ENCODE measurements around the gene GPATCH1. TPM values are rescaled to one million over a fixed set of nuclear protein-coding genes. Genes with fewer than 3 reads are reported as not detected.
A peak's percentile ranks its signal among the peaks of the same experiment; 100 is the strongest.

Gene GPATCH1
- total and polyA plus RNA-seq, 2 of the 13 experiments (the other 11 are each of a cell fraction or from before 2014, with no cell fraction given), result 6.8 to 6.9 TPM

GRCh38 chr19:33039108-33039599 is 41.8 kb upstream of the GPATCH1 start (continued):
- TF ChIP-seq TFE3 (CRISPR knock-in tag; IDR thresholded peaks at IDR 0.05) (peak; percentile 69), MZF1 (CRISPR knock-in tag; IDR thresholded peaks at IDR 0.05; ENCODE audit: borderline replicate concordance) (no peak), POGZ (CRISPR knock-in tag; IDR thresholded peaks at IDR 0.05) (0 out of 2 replicates have a peak, but pooled peaks have one; percentile 26), HNF4G (IDR thresholded peaks at IDR 0.05; ENCODE audit: borderline replicate concordance, low read depth, low read length) (peak; percentile 64; the same call in 1 of the 2 replicates), HNF4G (CRISPR knock-in tag; IDR thresholded peaks at IDR 0.05; ENCODE audit: borderline replicate concordance, low read depth) (no peak), LCORL (IDR thresholded peaks at IDR 0.05) (0 out of 2 replicates have a peak, but pooled peaks have one; percentile 15), LCORL (CRISPR knock-in tag; IDR thresholded peaks at IDR 0.05) (peak; percentile 68), TAF15 (IDR thresholded peaks at IDR 0.05; ENCODE audit: low read depth, low read length, poor library complexity, severe bottlenecking) (no peak), SOX13 (IDR thresholded peaks at IDR 0.05) (no peak), SOX13 (CRISPR knock-in tag; conservative IDR thresholded peaks at IDR 0.05 in 1 of 2, IDR thresholded peaks at IDR 0.05 in 1 of 2) (0 out of 4 replicates have a peak, but pooled peaks of 1 of the 2 experiments have one; percentile 13), ZNF788 (CRISPR knock-in tag; IDR thresholded peaks at IDR 0.05; ENCODE audit: borderline replicate concordance) (no peak), POLR2A (IDR thresholded peaks at IDR 0.05; ENCODE audit: insufficient read depth in 1 of 2, low read depth in 2 of 2, low read length in 2 of 2) (peak; percentile 54 to 56; a peak in 3 of 4 replicates), FOXP4 (CRISPR knock-in tag; IDR thresholded peaks at IDR 0.05) (peak; percentile 48; the same call in 1 of the 2 replicates), ZBTB25 (CRISPR knock-in tag; IDR thresholded peaks at IDR 0.05) (0 out of 2 replicates have a peak, but pooled peaks have one; percentile 33), RARA (CRISPR knock-in tag; IDR thresholded peaks at IDR 0.05) (peak; percentile 81), PRPF4 (IDR thresholded peaks at IDR 0.05; ENCODE audit: low read depth, low read length, poor library complexity, severe bottlenecking) (no peak), ZNF83 (CRISPR knock-in tag; IDR thresholded peaks at IDR 0.05; ENCODE audit: borderline replicate concordance) (no peak), MAFK (conservative IDR thresholded peaks at IDR 0.05 in 1 of 2, IDR thresholded peaks at IDR 0.05 in 1 of 2; ENCODE audit: low read length in 2 of 2) (no peak), MED13 (CRISPR knock-in tag; IDR thresholded peaks at IDR 0.05) (no peak), FOXP1 (IDR thresholded peaks at IDR 0.05) (no peak), FOXP1 (CRISPR knock-in tag; IDR thresholded peaks at IDR 0.05) (peak; percentile 16; the same call in 1 of the 2 replicates), DMAP1 (CRISPR knock-in tag; IDR thresholded peaks at IDR 0.05) (no peak)
